PC-3 (cell line): ENCODE measurements around the gene SLC12A6. TPM values are rescaled to one million over a fixed set of nuclear protein-coding genes. Genes with fewer than 3 reads are reported as not detected.
A peak's percentile ranks its signal among the peaks of the same experiment; 100 is the strongest.
"Not testable (repeated sequence)": the region's sequence is repeated elsewhere in the genome, so short reads cannot be mapped to it uniquely, and the experiment has no call there.

ENCODE experiments used
- ATAC-seq: fragments of 200-7000 bp; cut with Tn5 transposase; 2 replicates; pipeline ENCODE4 v1.9.1; 2020; ENCODE audit warnings: mild to moderate bottlenecking, moderate library complexity
- Bru-seq: library from RNA; stranded (reverse); fragments of 400-500 nt; gene quantifications from one replicate; lab custom pipeline; 2021; lab: Mats Ljungman, UMichigan
- BruChase-seq, 2 experiments: library from RNA; stranded (reverse); fragments of 400-500 nt; gene quantifications; one replicate each; lab custom pipeline; 2021; lab: Mats Ljungman, UMichigan
- BruUV-seq: library from RNA; stranded (reverse); fragments of 400-500 nt; replicated peaks from 2 replicates; lab custom pipeline; 2021; lab: Mats Ljungman, UMichigan
- CTCF ChIA-PET: fragments of 300-600 bp; sonication (Branson Sonifier 250); formaldehyde crosslinking; loops from one replicate; lab custom pipeline; 2022; ENCODE audit warnings: antibody characterized with exemption; lab: Charles Lee
- POLR2A ChIA-PET: fragments of 300-600 bp; sonication (Branson Sonifier 250); formaldehyde crosslinking; loops from one replicate; lab custom pipeline; 2022; ENCODE audit warnings: antibody characterized with exemption; ENCODE audit not compliant: unreplicated experiment; lab: Charles Lee
- DNase-seq: peaks from one replicate; pipeline ENCODE4 v3.0.0-alpha.2; 2015
- H2AFZ ChIP-seq: fragments of 300-600 bp; sonication (generic); 2 replicates; pipeline ENCODE4 v1.6.0; 2016; ENCODE audit warnings: antibody characterized with exemption, low read length
- H3F3A ChIP-seq: fragments of 300-600 bp; sonication (generic); one replicate; pipeline ENCODE4 v1.6.0; 2017; ENCODE audit warnings: antibody characterized with exemption, low read length, control low read depth, mild to moderate bottlenecking; ENCODE audit not compliant: unreplicated experiment
- H3K27ac ChIP-seq: fragments of 300-600 bp; sonication (generic); 2 replicates; pipeline ENCODE4 v1.5.1; 2016; ENCODE audit warnings: mild to moderate bottlenecking, low read length
- H3K27me3 ChIP-seq: fragments of 300-600 bp; sonication (generic); 2 replicates; pipeline ENCODE4 v1.6.1; 2016; ENCODE audit warnings: low read length, mixed read lengths
- H3K36me3 ChIP-seq: fragments of 300-600 bp; sonication (generic); 2 replicates; pipeline ENCODE4 v1.6.1; 2016; ENCODE audit warnings: low read depth, mixed run types, low read length, mixed read lengths
- H3K4me1 ChIP-seq: fragments of 300-600 bp; sonication (generic); 2 replicates; pipeline ENCODE4 v1.5.1; 2016; ENCODE audit warnings: low read length; ENCODE audit not compliant: insufficient read depth
- H3K4me2 ChIP-seq: fragments of 300-600 bp; sonication (generic); 2 replicates; pipeline ENCODE4 v1.6.0; 2016; ENCODE audit warnings: low read length
- H3K4me3 ChIP-seq: fragments of 300-600 bp; sonication (generic); 2 replicates; pipeline ENCODE4 v1.5.1; 2016; ENCODE audit warnings: mild to moderate bottlenecking, low read length, mixed read lengths
- H3K79me2 ChIP-seq: fragments of 300-600 bp; sonication (generic); 2 replicates; pipeline ENCODE4 v1.6.1; 2017; ENCODE audit warnings: low read length, mixed read lengths
- H3K9ac ChIP-seq: fragments of 300-600 bp; sonication (generic); 2 replicates; pipeline ENCODE4 v1.6.0; 2016; ENCODE audit warnings: mild to moderate bottlenecking, low read length
- H3K9me2 ChIP-seq: fragments of 300-600 bp; sonication (generic); replicated peaks from 2 replicates; pipeline ENCODE4 v1.6.1; 2016; ENCODE audit warnings: mixed run types, low read length, mixed read lengths
- H3K9me3 ChIP-seq: fragments of 300-600 bp; sonication (generic); 2 replicates; pipeline ENCODE4 v1.6.1; 2016; ENCODE audit warnings: low read length, mixed read lengths
- H4K20me1 ChIP-seq: fragments of 300-600 bp; sonication (generic); 2 replicates; pipeline ENCODE4 v1.6.1; 2016; ENCODE audit warnings: low read length, mixed read lengths
- CTCF ChIP-seq: fragments of 300-600 bp; sonication (generic); conservative IDR thresholded peaks from 2 replicates; pipeline ENCODE4 v1.5.1; 2017; ENCODE audit warnings: antibody characterized with exemption, low read depth, mild to moderate bottlenecking, low read length
- EZH2 ChIP-seq: fragments of 300-600 bp; sonication (generic); IDR thresholded peaks from one replicate; pipeline ENCODE4 v1.6.1; 2017; ENCODE audit warnings: antibody characterized with exemption, mild to moderate bottlenecking, low read length; ENCODE audit not compliant: unreplicated experiment
- EZH2phosphoT487 ChIP-seq: fragments of 300-600 bp; sonication (generic); IDR thresholded peaks from 2 replicates; pipeline ENCODE4 v1.6.1; 2018; ENCODE audit warnings: mild to moderate bottlenecking, antibody characterized with exemption, low read length, borderline replicate concordance
- intact Hi-C: fragments of 100-400 bp; cut with micrococcal nuclease; formaldehyde crosslinking; loops from 2 replicates; pipeline ENCODE4 v1.9.0; 2023
- long read RNA-seq: library from polyadenylated mRNA; unstranded; transcript quantifications from one replicate; pipeline ENCODE4 v2.0.0, GENCODE V29; 2021; ENCODE audit not compliant: unreplicated experiment
- total RNA-seq: library from RNA; depleted of rRNA; stranded (reverse); fragments of >200 nt; gene quantifications from 2 replicates; pipeline ENCODE4 v1.2.3, GENCODE V29; 2014; rRNA removed

The SLC12A6 gene
- total RNA-seq = 22.9 TPM in 2 replicates
- Bru-seq, nascent RNA = percentile 89 among the genes with signal in this experiment
- BruChase-seq, experiment 1, labeled RNA remaining after a 6-hour chase = percentile 83 among the genes with signal in this experiment
- percentile 84 among the genes with signal in this experiment for BruChase-seq, experiment 2, labeled RNA remaining after a 2-hour chase
- long read RNA-seq, full-length matches to known transcripts = 5 of 26 reads
- long read RNA-seq, partial matches to known transcripts = 8 of 26 reads
- long read RNA-seq, other reads (novel, unspliced or antisense) = 13 of 26 reads

GRCh38 chr15:34337557-34338306 is at the start of gene SLC12A6:
Gene SLC12A6 (minus strand): TSS chr15:34337781. CDS start chr15:34336680, 1,101 bp downstream.
- CTCF ChIA-PET = interaction anchor here (0.7 to 1.0 kb wide), 4 partner anchors 62 to 291 kb away, joined by 3 to 5 read pairs (median 3); partner anchors contain the start of gene KATNBL1
- POLR2A ChIA-PET = interaction anchor here (0.6 to 0.7 kb wide), 2 partner anchors 30 to 228 kb away, joined by 3 to 5 read pairs; partner anchors contain the start of gene LPCAT4
- Histone ChIP-seq H3K36me3 (peaks cover 18% of the 10 kb centered on the region), H4K20me1 (no peaks in the 10 kb centered on the region), H3K79me2 (peaks cover 75% of the 10 kb centered on the region), H3K9me3 (no peaks in the 10 kb centered on the region), H3K9ac (peak within 1 kb of the TSS; percentile 77), H3K4me2 (peak within 1 kb of the TSS; percentile 96), H2AFZ (peak within 1 kb of the TSS; percentile 73), H3K4me1 (peaks cover 68% of the 10 kb centered on the region), H3F3A (peaks cover 25% of the 10 kb centered on the region), H3K27me3 (no peaks in the 10 kb centered on the region), H3K4me3 (peak within 1 kb of the TSS; percentile 90), H3K27ac (peak within 1 kb of the TSS; percentile 93), H3K9me2 (no peaks in the 10 kb centered on the region)
- TF ChIP-seq EZH2phosphoT487 = no peak
- TF ChIP-seq EZH2 = no peak
- TF ChIP-seq CTCF = no peak
- intact Hi-C loops = loop anchor here (1.0 kb wide), 1 partner anchor 227 kb away; no protein-coding TSS in a partner anchor
- DNase-seq (peak; percentile 95), ATAC-seq (peak; percentile 82)
- BruUV-seq = no TSS peak

DNA sequence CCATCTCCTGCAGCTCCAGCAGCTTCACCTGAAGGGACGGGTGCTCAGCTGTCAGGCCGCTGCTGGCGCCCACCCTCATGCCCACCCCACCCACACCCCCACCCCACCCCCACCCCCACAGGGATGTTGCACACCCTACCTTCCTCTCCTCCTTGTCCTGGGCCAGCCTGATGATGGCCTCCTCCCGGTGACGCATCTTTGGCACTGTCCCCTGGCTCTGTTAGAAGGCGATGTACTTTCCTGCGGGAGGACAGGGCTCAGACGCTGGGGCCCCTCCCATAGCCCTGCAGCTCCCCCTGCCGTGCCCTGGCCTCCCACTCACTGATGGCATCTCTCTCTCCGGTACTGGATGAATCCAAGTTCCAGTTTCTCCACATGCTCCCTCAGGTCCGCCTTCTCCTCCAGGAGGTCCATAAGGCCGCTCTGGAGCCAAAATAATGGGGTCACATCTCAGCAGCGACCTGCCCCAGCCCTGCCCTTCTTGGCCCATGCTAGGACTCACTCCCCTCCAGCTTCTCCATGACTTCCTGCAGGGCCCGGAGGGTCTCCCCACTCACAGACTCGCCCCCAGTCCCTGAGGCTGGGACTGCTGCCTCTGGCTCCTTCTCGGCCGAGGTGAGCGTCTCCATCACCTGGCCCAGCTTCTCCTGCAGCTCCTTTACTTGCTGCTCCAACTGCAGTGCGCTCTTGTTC is 44.4 kb upstream of the SLC12A6 start:
- not testable (repeated sequence) for DNase-seq, ATAC-seq

GRCh38 chr15:34380491-34380890 is 42.9 kb upstream of the SLC12A6 start:
- ATAC-seq, H3K9me2 ChIP-seq, H3K9ac ChIP-seq, H3K36me3 ChIP-seq, H3K9me3 ChIP-seq, H2AFZ ChIP-seq, DNase-seq, H3K4me2 ChIP-seq, H4K20me1 ChIP-seq, H3F3A ChIP-seq, BruUV-seq, H3K27me3 ChIP-seq, CTCF ChIA-PET, intact Hi-C loops, POLR2A ChIA-PET, H3K79me2 ChIP-seq, H3K4me1 ChIP-seq, H3K27ac ChIP-seq, H3K4me3 ChIP-seq: not testable (repeated sequence)

More for the DNA sequence above, 44.4 kb upstream of the SLC12A6 start:
- H3K36me3 ChIP-seq, H3K4me1 ChIP-seq, H3K27ac ChIP-seq, H3K4me3 ChIP-seq, H3K9me2 ChIP-seq, H2AFZ ChIP-seq, H3K9ac ChIP-seq, intact Hi-C loops, H3F3A ChIP-seq, BruUV-seq, H3K9me3 ChIP-seq, CTCF ChIA-PET, H3K27me3 ChIP-seq, H3K4me2 ChIP-seq, H4K20me1 ChIP-seq, POLR2A ChIA-PET, H3K79me2 ChIP-seq: not testable (repeated sequence)
